Choroid plexus epithelial cell (primary cell): Measurements from ENCODE around the gene GIMD1.
"Not testable (repeated sequence)": the region's sequence is repeated elsewhere in the genome, so short reads cannot be mapped to it uniquely, and the experiment has no call there.

ENCODE experiments used
- DNase-seq: peaks from one replicate; pipeline ENCODE4 v3.0.0-alpha.2; 2010; ENCODE audit warnings: low read depth
- H3K4me3 ChIP-seq: 2 replicates; pipeline ENCODE4 v1.5.1; 2011; ENCODE audit warnings: low read depth, mild to moderate bottlenecking, control low read depth, low read length, moderate library complexity
- TF ChIP-seq, protein P1 (sequence below): conservative IDR thresholded peaks from 2 replicates; pipeline ENCODE4 v1.5.1; 2011; ENCODE audit warnings: low read depth, mild to moderate bottlenecking, control low read depth, inconsistent platforms, low read length, moderate library complexity

GIMD1 gene

DNA sequence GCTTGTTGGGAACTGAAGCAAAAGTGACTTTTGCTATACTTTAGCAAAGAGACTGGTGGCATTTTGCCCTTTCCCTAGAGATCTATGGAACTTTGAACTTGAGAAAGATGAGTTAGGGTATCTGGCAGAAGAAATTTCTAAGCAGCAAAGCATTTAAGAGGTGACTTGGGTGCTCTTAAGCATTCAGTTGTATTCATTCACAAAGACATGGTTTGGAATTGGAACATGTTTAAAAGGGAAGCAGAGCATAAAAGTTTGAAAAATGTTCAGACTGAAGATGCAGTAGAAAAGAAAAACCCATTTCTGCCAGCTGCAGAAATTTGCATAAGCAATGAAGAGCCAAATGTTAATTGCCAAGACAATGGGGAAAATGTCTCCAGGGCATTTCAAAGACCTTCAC lies 30.7 kb downstream of the GIMD1 start:
- no peak overlapping the region for H3K4me3 ChIP-seq
- TF ChIP-seq, protein P1, sequence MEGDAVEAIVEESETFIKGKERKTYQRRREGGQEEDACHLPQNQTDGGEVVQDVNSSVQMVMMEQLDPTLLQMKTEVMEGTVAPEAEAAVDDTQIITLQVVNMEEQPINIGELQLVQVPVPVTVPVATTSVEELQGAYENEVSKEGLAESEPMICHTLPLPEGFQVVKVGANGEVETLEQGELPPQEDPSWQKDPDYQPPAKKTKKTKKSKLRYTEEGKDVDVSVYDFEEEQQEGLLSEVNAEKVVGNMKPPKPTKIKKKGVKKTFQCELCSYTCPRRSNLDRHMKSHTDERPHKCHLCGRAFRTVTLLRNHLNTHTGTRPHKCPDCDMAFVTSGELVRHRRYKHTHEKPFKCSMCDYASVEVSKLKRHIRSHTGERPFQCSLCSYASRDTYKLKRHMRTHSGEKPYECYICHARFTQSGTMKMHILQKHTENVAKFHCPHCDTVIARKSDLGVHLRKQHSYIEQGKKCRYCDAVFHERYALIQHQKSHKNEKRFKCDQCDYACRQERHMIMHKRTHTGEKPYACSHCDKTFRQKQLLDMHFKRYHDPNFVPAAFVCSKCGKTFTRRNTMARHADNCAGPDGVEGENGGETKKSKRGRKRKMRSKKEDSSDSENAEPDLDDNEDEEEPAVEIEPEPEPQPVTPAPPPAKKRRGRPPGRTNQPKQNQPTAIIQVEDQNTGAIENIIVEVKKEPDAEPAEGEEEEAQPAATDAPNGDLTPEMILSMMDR, result no peak
- no peak for DNase-seq

DNA sequence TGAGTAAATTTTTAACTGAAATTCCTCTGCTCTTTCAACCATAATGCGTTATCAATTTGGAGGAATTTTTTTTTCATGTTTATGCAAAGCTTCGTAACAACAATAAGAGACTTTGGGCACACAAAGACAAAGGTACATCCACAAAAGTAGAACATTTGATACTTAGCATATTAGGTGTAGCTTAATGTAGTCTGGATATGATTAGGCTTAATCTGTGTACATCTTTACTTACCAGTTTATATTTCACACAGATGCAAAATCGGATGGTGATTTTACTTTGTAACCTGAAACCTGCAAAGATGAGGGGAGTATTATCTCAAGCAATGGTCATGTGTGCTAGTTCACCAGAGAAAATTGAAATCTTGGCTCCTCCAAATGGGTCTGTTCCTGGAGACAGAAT lies 32.0 kb downstream of the GIMD1 start:
- no peak overlapping the region for H3K4me3 ChIP-seq
- DNase-seq, result no peak
- TF ChIP-seq, protein P1, result no peak

DNA sequence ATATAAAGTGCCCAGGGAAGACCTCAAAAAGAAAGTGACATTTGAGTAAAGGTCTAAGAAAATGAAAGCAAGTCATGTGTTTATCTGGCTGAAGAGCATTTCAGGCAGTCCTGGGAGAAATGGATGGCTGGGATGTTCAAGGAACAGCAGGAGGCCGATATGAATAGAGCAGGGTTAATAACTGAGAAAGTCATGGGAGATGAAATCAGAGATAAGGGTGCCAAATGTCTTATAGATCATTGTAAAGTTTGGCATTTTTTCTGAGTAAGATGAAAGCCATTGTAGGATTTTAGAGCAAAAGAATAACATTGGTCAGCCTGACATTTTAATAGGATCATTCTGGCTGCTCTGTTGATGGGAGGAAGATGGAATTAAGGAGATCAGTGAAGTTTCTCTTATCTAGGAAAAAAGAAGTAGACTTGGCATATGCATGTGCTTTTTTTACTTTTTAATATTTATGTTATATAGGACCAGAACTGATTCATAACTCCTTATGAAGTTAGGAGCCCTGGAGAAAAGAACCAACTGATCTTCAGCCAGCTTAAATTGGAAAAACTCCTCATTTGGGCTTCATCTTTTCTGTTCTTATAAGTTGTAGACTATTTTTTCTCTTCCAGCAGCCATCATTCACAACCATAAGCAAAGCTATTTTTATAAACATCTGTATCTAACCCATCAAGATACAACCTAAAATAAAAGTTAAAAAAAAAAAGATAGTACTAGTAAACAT lies 33.7 kb downstream of the GIMD1 start:
- H3K4me3 ChIP-seq, result no peak overlapping the region
- peak; percentile 67 for DNase-seq
- TF ChIP-seq, protein P1, result no peak

DNA sequence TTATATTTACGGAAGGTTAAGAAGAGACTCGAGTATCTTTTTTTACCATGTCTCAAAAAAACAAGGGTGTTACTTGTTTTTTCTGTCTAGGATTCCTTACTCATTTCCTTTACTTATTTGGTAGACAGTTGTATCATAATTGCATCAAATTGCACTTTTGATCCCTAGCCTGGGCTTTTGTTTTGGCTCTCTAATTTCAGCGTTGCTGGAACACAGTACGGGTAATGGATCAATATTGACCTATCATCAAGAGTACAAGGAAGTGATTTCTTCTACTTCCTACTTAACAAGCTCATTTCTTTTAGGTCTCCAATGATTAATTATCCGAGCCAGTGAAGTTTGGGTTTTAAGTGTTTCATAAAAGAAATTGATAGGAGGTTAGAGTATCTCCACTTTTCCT lies 35.4 kb downstream of the GIMD1 start:
- H3K4me3 ChIP-seq, result no peak overlapping the region
- TF ChIP-seq, protein P1, result no peak
- DNase-seq, result no peak

DNA sequence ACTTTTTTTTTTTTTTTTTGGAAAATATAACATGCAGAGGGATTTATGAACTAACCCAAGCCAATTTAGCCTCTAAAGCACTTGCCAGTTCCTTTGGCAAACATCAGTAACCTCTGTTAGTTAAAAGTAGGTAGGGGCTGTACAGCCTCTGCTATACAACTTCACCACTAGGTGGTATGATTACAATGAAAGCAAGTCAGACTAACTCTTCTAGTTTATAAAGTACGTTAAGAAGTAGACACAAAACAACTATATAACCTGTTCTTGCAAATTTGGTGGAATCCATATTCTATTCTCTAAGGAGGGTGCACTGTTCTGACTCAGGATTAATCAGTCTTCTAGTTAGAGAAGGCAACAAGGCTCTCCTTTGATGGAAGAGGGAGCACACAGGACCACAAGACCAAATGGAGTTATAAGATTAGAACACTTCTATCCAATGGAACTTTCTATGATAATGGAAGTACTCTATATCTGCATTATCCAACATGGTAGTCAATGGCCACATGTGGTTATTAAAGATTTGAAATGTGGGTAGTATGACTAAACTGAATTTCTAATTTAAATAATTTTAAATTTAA lies 39.4 kb downstream of the GIMD1 start:
- peak; percentile 78 for DNase-seq
- TF ChIP-seq, protein P1, result peak; percentile 71
- H3K4me3 ChIP-seq, result no peak overlapping the region

DNA sequence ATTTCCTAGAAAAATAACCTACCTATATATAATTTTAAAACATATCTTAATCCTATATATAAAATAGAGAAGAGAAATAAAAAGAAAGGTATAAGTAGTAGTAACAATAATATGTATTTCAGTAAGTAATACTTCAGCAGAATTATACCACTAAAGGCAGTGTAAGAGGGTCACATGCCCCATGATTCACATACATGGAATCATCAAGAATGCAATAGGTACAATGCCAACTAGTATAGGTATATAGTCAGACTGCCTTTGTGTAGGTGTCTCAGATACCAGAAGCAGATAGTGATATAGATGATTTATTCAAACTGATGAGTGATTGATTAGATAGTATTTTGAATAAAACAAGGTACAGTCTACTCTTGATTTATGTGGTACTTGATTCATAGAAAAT lies 42.8 kb downstream of the GIMD1 start:
- peak; percentile 35 for DNase-seq
- TF ChIP-seq, protein P1, result no peak
- H3K4me3 ChIP-seq, result no peak overlapping the region

DNA sequence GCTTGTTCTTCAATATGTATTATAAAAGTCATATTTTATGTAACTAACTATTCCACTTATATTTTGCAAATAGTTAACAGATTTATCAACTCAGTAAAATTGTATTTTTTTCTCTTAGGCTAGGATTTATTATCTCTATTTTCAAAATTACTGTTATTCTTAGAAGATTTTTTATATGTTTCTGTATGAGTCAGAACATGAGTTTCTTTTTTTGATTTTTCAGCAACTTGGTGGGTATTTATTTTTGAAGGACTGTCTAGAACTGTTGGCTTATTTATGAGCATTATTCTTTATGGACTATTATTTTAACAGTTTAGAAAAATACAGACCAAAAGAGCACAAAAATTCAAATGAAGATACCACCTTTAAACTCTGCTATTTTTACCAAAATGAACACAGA lies 45.5 kb downstream of the GIMD1 start:
- TF ChIP-seq, protein P1, result no peak
- DNase-seq, result no peak
- H3K4me3 ChIP-seq, result no peak overlapping the region

DNA sequence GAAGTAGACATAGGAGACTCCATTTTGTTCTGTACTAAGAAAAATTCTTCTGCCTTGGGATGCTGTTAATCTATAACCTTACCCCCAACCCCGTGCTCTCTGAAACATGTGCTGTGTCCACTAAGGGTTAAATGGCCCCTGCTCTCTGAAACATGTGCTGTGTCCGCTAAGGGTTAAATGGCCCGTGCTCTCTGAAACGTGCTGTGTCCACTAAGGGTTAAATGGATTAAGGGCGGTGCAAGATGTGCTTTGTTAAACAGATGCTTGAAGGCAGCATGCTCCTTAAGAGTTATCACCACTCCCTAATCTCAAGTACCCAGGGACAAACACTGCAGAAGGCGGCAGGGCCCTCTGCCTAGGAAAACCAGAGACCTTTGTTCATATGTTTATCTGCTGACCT lies 46.8 kb downstream of the GIMD1 start:
- H3K4me3 ChIP-seq, DNase-seq: not testable (repeated sequence)

DNA sequence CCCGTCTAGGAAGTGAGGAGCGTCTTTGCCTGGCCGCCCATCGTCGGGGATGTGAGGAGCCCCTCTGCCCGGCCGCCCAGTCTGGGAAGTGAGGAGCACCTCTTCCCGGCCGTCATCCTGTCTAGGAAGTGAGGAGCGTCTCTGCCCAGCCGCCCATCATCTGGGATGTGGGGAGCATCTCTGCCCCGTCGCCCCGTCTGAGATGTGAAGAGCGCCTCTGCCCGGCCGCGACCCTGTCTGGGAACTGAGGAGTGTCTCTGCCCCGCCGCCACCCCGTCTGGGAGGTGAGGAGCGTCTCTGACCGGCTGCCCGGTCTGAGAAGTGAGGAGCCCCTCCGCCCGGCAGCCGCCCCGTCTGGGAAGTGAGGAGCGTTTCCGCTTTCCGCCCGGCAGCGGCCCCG lies 47.4 kb downstream of the GIMD1 start:
- H3K4me3 ChIP-seq, DNase-seq: not testable (repeated sequence)
